GM19468 (cell line): Measurements from ENCODE around the gene IWS1.
"Not testable (repeated sequence)": the region's sequence is repeated elsewhere in the genome, so short reads cannot be mapped to it uniquely, and the experiment has no call there.

Experiments
- ATAC-seq: cut with Tn5 transposase; IDR thresholded peaks from one replicate; pipeline ENCODE4 v1.9.1; 2021; ENCODE audit warnings: mild to moderate bottlenecking, moderate library complexity, moderate number of reproducible peaks; ENCODE audit not compliant: unreplicated experiment; ENCODE audit errors: extremely low read depth

The IWS1 gene

GRCh38 chr2:127526132-127527000 lies at the start of gene IWS1:
Gene IWS1 (minus strand): TSS chr2:127526489. CDS start chr2:127526208, 281 bp downstream.
- ATAC-seq, result peak; percentile 64

- ATAC-seq, result no peak
Measured at GRCh38 chr2:127575941-127576432, 49.7 kb upstream of the IWS1 start.

GRCh38 chr2:127575185-127575765 lies 49.0 kb upstream of the IWS1 start:
- ATAC-seq, result no peak

- ATAC-seq, result no peak
Measured at GRCh38 chr2:127574656-127575055, 48.4 kb upstream of the IWS1 start.

- no peak for ATAC-seq
Measured at GRCh38 chr2:127573771-127574170, 47.5 kb upstream of the IWS1 start.

- ATAC-seq, result no peak
Measured at GRCh38 chr2:127573298-127573697, 47.0 kb upstream of the IWS1 start.

- ATAC-seq, result no peak
Measured at GRCh38 chr2:127572841-127573240, 46.6 kb upstream of the IWS1 start.

GRCh38 chr2:127572352-127572751 lies 46.1 kb upstream of the IWS1 start:
- not testable (repeated sequence) for ATAC-seq

GRCh38 chr2:127570282-127571250 lies 44.3 kb upstream of the IWS1 start:
- no peak for ATAC-seq

GRCh38 chr2:127569666-127570065 lies 43.4 kb upstream of the IWS1 start:
- ATAC-seq, result no peak

GRCh38 chr2:127568128-127568527 lies 41.8 kb upstream of the IWS1 start:
- no peak for ATAC-seq

GRCh38 chr2:127567351-127567854 lies 41.1 kb upstream of the IWS1 start:
- no peak for ATAC-seq

- ATAC-seq, result no peak
Measured at GRCh38 chr2:127566576-127566975, 40.3 kb upstream of the IWS1 start.

- ATAC-seq, result no peak
Measured at GRCh38 chr2:127566139-127566417, 39.8 kb upstream of the IWS1 start.

- ATAC-seq, result no peak
Measured at GRCh38 chr2:127565261-127566138, 39.2 kb upstream of the IWS1 start.

- ATAC-seq, result no peak
Measured at GRCh38 chr2:127564429-127565260, 38.4 kb upstream of the IWS1 start.

- peak; percentile 97 for ATAC-seq
Measured at GRCh38 chr2:127563458-127564428, 37.5 kb upstream of the IWS1 start.
